HG03064 (cell line): Measurements from ENCODE around the gene PON1.

ENCODE experiments used
- ATAC-seq: cut with Tn5 transposase; IDR thresholded peaks from one replicate; pipeline ENCODE4 v1.9.1; 2021; ENCODE audit warnings: low read depth; ENCODE audit not compliant: unreplicated experiment

PON1 gene

DNA sequence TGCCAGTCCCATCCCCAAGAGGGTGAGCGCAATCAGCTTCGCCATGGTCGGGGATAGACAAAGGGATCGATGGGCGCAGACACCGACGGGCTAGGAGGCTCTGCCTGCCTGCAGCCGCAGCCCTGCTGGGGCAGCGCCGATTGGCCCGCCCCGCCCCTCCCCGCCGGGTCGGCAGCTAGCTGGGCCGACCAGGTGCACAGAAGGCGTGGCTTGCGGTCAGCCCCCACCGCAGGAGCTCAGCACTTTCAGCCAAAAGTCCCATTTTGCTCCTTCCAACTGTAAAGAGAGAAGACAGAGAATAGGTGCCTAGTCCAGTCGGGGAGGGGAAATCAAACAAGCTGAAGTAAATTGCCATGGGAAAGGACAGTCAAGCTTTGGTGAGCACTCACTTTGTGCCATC is at the start of gene PON1:
TSS of gene PON1 (minus strand) at position 102 of the 400 bp plus-strand sequence. CDS start at position 45, 57 bp downstream.
- ATAC-seq, result no peak

DNA sequence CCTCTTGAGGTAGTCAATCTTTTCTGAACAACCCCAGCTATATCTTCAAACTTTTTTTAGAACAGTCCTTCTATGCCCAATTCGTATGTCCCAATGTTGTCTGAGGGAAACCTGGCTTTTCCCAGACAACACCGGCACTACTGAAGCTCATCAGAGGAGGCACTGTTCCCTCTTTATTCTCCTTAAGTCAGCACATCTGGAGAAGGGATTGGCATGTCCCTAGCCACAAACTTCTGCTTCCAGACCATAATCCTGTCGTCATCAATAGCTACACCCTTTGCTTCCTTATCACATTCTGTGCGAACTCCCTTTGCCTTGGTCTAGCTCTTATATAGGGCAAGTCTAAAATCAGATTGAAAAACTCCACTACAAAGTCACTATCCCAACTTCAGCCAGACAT is 49.0 kb upstream of the PON1 start:
- ATAC-seq, result no peak

DNA sequence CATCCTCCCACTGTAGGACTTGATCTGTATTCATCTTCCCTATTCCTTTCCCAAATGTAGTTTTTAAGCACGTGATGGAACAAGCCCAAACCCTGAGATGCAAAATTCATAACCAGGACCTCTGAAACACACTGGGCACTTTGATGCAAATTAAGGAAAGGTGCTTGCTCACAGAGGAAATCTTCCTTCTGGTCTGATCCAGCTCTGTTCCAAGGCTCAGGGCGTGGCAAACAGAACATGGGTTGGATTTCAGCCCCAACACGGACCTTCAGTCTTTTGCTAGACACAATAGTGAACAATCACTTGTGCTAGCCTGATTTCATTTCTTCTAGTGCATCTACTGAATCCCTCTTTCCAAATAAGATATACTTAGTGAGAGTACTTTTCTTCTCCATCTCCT is 43.9 kb upstream of the PON1 start:
- ATAC-seq, result no peak

DNA sequence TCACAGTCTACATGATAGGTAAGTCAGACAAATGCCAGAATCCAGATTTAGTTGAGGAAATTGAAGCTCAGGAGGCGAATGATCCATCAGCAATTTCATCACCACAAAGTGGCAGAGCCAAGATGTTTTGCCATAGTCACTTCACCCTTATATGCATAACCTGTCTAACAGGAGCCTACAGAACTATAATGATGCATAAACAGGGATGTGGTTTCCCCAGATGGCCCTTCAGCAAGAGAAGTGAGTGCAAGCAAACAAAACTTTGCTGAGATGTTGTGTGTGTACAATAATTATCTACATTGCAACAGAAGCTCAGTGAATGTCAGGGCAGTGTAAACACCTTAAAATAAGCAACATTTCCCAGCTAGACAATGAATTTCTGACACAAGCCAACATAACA is 43.3 kb upstream of the PON1 start:
- ATAC-seq, result no peak

DNA sequence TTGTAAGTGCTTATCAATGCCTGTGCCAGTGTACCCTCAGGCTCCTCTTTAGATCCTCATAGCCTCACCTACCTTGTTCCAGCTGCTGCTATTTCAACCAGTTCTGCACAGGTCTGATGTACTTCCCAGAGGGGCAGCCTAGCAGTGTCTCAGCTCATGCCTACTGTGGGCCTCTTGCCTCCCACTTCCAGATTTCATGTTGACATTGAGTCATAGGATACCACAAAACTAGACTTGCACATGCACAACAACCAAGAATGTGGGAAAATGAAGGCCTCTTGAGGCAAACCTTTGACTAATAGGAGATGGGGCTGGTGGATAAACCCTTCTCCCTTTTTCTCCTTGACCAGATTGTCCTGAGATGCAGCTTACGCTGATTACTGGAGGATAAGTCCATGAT is 40.8 kb upstream of the PON1 start:
- ATAC-seq, result no peak

DNA sequence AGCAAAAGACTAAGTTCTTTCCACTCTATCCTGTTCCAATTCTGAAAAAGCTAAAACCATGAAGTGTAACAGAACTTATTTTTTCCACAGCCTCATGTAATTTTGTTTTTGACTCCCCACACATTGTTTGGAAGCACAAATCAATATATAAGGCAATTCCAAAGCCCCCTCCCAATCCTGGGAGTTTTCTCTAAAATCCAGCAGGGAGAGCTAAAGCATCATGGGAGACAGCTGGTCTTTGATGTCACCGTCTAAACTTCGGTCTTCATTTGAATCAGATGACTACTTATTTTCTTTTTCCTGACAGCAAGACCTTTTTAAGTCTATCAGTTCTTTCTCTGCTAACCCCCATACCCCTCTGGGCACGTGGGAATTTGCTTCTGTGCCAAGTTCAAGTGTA is 33.3 kb upstream of the PON1 start:
- ATAC-seq, result no peak

DNA sequence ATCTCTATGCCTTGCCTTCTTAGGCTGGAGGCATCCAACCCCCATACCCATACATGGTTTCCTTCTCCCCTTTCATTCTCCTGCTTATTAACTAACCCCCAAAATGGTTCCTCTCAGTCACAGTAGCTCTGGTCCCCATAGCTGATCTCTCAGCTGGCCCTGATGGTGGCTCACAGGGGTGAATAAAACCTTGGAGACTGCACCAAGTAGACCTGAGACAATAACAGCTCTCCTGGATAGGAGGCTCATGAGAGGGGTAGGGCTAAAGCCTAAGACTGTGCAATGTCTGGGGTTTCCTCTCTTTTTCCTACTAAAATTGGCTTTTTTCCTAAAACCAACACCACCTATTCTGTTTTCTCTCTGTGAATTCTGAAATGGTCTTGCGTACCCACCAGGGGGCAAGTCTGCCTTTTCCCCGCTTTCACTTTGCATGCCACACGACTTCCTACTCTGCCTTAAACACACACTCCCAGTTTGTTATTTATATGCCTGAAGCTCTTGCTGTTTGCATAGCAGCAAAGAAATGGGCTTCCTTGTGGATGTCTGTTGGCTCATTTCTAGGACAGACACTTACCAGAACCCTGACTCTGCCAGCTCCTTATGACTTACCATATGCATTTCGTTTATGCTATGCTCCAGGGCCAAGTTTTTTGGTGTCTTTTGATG is 18.4 kb upstream of the PON1 start:
- ATAC-seq, result no peak

DNA sequence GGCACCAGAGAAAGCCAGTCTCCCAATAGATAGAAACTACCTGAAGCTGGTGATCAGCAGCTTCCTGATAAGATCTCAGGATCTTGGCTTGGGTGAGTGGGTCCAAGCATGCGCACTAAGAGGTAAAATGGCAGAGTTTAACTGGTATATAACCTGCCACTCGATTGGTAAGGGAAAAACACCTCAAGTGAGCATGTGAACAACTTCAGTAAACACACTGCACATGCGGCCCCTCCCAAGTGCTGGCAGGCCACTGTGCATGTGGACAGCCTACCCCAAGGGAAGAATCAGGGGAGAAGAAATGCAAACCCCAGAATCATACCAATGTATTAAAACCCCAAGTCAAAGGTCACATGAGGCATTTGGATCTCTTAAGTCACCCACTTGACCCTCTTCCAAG is 17.7 kb upstream of the PON1 start:
- ATAC-seq, result no peak

DNA sequence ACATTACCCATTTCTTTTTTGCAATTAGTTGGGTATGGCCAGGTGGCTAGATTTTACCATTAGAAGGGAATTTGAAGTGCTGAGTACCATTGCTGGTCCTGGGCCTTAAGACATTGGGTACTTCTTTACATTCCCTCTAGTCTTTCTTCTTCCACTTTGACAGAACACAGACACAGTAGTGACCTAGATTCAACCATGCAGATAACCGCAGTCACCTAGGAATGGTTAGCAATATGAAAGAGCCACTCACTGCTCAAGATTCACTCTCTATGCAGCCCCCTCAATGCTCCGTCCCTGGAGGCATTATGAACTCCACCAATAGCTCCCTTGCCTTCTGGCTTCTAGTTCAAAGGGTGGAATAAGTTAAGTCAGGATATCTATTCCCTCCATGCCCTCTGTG is 16.2 kb upstream of the PON1 start:
- no peak for ATAC-seq

DNA sequence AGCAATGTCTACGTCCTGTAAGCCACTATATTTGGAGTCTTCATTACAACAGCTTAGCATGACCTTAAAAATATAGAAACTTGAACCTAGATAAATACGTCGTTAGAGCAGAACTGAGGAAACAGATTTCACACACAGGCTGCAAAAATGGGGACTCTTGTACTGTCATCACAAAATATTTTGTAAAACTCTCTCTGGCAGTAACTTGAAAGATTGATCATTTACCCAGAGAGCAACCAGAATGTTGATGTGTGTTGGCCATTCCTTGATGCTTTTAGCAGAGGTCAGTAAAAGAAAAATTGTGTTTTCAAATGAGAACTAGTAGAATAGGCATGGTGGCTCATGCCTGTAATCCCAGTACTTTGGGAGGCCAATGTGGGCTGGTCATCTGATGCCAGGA is 14.5 kb upstream of the PON1 start:
- ATAC-seq, result no peak

DNA sequence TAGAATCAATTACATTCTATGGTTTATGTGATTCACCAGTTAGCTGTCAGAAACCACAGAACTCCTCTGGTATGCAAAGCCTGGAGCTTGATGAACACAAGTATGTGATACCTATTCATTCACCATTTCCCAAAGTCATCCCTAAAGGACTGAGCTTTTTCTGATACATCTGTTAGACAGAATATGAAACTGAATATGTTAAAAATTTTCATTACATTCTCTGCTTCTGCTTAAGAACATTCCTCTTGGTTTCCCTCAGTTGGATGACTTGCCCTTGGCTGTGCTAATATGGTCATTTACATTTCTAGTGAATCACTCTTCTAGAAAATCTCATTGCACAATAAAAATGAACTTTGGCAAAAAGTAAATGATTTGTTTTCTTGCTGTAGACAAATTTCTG is 10.8 kb upstream of the PON1 start:
- ATAC-seq, result no peak

DNA sequence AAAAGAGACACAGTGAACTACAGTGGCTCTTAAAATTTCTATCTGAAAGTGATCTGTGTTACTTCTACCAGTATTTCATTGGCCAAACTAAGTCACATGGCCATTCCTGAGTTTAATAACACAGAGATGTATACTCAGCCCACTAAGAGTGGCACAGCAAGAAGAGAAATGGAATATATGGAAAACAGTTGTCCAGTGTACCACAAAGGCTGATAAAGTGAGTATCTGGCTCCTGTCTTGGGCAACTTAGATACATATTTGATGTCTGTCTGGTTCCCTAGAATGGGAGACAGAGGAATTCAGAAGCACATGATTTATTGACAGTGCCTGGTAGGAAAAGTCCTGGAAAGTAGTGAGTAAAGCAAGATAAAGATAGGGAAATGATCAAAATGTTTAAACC is 10.1 kb upstream of the PON1 start:
- ATAC-seq, result no peak

DNA sequence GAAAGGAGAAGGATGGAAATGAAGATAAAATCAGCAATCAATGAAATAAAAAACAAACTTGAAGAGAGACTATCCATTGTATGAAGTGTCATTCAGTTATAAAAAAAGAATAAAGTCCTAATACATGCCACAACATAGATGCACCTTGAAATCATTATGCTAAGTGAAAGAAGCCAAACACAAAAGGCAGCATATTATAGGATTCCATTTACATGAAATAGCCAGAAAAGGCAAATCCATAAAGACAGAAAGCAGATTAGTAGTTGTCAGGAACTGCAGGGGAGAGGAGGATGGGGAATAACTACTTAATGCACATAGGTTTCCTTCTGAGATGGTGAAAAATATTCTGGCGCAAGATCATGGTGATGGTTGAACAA is 6.6 kb upstream of the PON1 start:
- peak; percentile 12 for ATAC-seq

DNA sequence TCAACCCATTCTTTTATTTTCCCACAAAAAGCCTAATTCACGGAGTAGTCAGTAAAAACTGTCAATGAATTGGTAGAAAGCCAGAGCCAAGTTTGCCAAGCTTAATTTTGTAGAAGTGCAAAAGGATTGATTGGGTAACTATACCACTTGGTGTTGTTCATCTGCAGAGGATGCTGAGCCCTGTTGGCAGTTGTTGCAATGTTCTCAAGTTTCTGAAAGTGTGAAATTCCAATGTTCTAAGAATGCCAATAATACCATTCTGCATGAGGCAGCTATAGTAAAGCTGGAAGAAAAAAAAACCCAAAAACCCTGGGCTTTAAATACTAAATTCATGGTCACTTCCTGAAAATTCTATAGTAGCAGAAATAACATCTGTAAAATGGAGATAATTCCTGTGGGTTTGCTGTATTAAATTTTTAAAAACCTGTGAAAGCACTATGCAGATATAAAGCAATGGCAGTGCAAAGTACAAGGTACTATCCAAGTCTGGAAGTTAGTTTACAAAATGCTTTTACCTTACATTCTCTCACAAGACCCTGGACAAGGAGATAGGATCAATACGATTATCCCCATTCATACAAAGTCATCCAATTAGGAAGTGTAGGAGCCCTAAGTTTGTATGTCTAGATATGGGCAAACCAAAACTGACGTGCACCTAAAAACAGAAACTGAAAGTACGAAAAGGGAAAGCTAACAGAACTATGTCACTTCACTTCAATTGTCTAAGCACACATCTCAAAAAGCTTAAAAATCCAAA is 6.0 kb upstream of the PON1 start:
- ATAC-seq, result peak; percentile 99

DNA sequence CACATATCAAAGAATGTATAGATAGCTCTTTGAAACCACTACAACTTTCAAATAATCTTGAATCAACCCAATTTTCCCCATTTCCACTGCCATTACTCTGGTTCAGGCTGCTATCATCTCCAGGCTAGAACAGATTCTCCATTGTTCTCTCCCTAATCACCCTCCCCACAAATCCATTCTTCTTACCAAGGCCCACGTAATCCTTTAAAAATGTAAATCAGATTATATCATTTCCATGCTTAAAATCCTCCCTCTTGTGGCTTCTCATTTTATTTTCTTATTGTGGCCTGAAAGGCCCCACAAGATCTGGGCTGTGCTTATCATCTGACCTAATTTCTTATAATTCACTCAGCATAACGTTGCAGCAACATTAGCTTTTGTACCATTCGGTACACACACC is 3.0 kb upstream of the PON1 start:
- ATAC-seq, result no peak

DNA sequence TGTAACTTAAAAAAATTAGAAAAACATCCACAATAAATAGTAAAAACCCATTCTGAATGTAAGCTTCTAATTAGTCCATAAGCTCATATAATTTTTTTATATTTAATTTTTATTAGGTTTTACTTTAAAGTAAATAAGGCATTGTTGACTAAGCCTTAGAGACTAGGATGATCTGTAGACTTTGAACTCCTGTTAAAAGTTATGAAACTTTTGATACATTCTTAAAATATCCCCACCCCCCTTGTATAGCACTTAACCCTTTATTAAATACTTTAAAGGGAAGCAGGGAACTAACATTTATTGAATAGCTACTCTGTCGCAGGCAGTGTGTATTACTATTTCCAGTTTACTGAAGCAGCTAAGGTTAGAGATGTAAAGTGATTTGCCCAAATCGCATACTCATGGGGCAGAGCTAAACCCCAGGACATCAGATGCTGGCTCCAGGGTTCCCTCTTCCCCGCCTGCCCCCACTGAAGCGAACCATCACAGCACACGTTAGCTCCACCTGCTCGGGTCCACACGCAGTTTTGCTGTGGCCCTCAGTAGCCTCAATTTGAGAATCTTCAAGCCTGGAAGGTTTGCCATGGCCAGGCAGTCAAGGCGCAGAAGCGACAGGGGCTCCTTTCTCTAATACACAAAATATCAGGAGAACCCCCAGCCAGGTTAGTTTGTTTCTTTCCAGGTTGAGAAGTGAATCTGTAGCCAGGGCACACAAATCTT is 762 bp downstream of the PON1 start:
- ATAC-seq, result no peak

DNA sequence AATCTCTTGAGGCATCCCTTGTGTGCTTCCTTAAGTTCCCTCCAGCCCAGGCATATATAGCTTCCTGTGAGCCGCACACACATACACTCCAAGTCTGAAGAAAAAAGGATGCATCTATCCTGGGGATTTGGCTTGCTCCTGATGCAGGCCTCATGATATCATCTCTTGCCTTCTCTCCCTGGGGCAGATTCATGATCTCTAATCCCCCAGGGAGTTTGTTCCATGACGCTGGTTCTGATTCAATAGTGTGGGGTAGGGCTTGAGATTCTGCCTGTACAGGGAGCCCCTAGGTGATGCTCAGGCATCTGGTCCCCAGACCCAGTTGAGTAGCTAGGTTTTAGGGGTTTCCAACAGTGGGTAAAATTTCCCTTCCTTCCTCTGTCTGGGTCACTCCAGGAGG is 1.5 kb downstream of the PON1 start:
- ATAC-seq, result no peak

DNA sequence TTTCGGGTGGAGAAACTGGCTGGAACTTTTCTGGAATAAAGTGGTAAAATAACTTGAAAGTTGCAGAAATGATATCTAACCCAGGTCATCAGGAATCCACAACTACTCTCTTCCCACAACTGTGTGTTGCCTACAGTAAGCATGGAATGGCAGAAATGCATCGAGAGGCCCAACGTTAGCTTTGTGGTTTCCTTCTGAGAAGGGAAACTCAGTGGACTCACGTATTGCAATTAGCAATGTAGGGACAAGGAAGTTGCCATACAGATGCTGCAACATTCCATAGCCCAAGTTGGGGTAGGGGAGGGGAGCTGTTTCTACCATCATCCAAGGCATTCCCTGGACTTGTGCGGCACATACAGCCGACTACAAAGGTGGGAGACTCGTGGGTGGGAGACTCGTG is 1.9 kb downstream of the PON1 start:
- no peak for ATAC-seq

DNA sequence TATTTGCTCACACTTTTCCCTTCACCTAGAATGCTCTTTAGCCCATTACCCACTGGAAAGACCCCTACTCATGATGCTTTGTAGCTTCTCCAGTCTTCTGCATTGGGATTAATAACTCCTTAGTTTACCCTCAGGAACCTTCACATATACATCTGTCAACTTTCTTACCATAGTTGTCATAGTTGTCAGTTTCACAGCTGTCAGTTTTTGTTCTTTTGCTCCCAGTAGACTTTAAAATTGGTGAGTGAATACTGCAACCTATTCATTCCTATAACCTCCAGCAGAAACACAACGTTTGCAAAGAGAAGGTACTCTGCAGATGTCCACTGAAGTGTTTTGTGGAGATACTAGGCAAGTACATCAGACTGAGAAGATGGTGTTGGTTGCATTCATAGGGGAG is 2.6 kb downstream of the PON1 start:
- no peak for ATAC-seq

DNA sequence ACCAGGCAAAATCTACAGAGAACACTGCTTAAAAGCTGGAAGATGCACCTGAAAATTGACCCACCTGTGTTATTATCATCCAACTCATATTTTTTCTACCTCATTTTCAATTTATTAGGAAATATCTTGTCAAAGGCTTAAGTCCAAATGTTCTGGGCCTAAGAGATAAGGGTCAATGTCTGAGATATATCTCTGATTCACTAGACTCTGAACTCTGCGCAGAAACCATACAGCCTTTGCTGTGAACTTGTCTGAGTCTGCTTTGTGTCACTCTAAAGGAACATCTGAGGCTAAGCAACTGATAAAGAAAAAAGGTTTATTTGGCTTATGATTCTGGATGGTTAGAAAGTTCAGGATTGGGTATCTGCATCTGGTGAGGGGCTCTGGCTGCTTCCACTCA is 3.7 kb downstream of the PON1 start:
- ATAC-seq, result no peak

DNA sequence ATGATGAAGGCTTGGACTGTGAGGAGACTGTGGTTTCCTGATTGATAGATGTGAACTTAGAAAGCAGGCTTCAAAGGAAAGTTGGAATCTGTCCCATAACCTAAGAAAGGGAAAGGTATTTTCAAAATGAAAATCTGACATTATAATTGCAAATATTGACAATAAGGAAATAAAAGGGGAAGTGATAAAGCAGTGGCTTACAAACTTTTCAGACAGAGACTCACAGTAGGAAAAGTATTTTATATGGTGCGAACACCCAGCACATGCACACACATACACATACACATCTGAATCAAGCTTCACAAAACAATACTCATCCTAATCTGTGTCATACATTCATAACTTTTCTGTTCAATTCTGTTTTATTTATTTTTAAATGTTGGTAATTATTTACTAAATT is 4.8 kb downstream of the PON1 start:
- ATAC-seq, result no peak
